Effector memory CD8-positive, alpha-beta T cell (primary cell): ENCODE results near the gene SDF4.
A peak's percentile ranks its signal among the peaks of the same experiment; 100 is the strongest.

Experiments used
- ATAC-seq: fragments of 150-1000 bp; cut with Tn5 transposase; replicated peaks from 2 replicates; pipeline ENCODE4 v1.10.0; 2021; ENCODE audit warnings: mild to moderate bottlenecking, moderate library complexity
- DNase-seq, 3 experiments: peaks; one replicate each; pipeline ENCODE4 v3.0.0; 2021
- H3K27ac Mint-ChIP-seq, 2 donors: one replicate each; pipeline ENCODE4 v1.8.0; 2022; ENCODE audit warnings: mild to moderate bottlenecking in 2 of 2, mixed read lengths in 2 of 2, moderate library complexity in 2 of 2
- H3K27me3 Mint-ChIP-seq, 2 donors: one replicate each; pipeline ENCODE4 v1.8.0; 2022; ENCODE audit warnings: mixed read lengths in 2 of 2
- H3K36me3 Mint-ChIP-seq: one replicate; pipeline ENCODE4 v1.8.0; 2022; ENCODE audit warnings: mild to moderate bottlenecking, moderate library complexity, mixed read lengths; ENCODE audit not compliant: insufficient read depth
- H3K4me1 Mint-ChIP-seq, 2 donors: one replicate each; pipeline ENCODE4 v1.8.0; 2022; ENCODE audit warnings: low read depth in 2 of 2, mixed read lengths in 2 of 2
- H3K4me3 Mint-ChIP-seq, 2 donors: one replicate each; pipeline ENCODE4 v1.8.0; 2022; ENCODE audit warnings: mild to moderate bottlenecking in 2 of 2, mixed read lengths in 2 of 2, moderate library complexity in 2 of 2
- H3K9me3 Mint-ChIP-seq, 2 donors: one replicate each; pipeline ENCODE4 v1.8.0; 2022; ENCODE audit warnings: mixed read lengths in 2 of 2

Gene SDF4

DNA sequence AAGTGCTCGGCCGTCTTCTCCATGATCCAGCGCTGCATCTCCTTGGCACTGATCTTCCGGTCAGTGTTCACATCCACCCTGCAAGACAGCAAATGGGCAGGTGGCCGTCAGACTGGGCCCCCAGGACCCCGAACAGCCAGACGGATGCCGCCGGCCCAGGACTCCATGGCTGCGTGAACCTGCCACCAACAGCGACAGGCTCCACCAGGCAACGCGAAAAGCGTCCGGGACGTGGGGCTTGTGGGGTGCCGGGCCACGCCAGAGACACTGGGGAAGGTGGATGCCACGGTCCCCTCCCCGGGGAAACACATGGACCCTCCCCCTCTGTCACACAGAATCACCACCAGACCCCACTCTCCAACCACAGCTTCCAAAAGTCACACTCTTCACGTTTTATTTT, 7.9 kb downstream of the SDF4 start:
- H3K27me3 Mint-ChIP-seq, result no peaks in the 10 kb centered on the region
- peak overlapping the region in 1 of 2 donors; percentile 86 for H3K27ac Mint-ChIP-seq
- H3K36me3 Mint-ChIP-seq, result peaks cover 51% of the 10 kb centered on the region
- DNase-seq (no peak), ATAC-seq (no peak)
- no peaks in the 10 kb centered on the region for H3K9me3 Mint-ChIP-seq
- no peak overlapping the region for H3K4me3 Mint-ChIP-seq
- H3K4me1 Mint-ChIP-seq, result peaks cover 20 to 23% of the 10 kb centered on the region in 2 donors

GRCh38 chr1:1223321-1223720, 8.5 kb downstream of the SDF4 start:
- peaks cover 20 to 23% of the 10 kb centered on the region in 2 donors for H3K4me1 Mint-ChIP-seq
- no peak overlapping the region for H3K27ac Mint-ChIP-seq
- H3K9me3 Mint-ChIP-seq, result no peaks in the 10 kb centered on the region
- ATAC-seq (no peak), DNase-seq (no peak)
- no peaks in the 10 kb centered on the region for H3K27me3 Mint-ChIP-seq
- H3K36me3 Mint-ChIP-seq, result peaks cover 47% of the 10 kb centered on the region
- peak overlapping the region in 1 of 2 donors; percentile 40 for H3K4me3 Mint-ChIP-seq

DNA sequence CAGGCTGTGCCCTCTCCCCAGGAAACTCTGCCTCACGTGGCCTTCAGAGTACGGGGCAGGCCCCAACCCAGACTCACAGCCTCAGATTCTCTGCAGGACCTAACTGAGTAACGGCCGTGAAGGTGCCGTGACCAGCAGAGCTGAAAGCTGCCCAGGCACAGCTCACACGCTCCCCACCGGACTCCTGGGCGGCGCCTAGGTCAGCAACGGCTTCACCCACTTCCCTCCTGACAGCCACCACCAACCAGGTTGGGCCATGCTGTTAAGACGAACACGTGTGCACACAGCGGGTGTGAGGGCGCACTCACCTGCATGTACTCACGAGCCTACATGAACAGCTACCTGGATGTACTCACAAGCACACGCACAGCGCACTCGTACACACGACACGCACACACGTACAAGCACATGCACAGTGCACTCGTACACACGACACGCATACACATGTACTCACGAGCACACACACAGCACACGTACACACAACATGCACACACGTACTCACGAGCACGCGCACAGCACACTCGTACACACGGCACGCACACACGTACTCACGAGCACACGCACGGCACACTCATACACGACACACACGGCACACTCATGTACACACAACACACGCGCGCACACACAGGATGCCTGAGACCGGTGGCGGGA, 9.1 kb downstream of the SDF4 start:
- H3K4me1 Mint-ChIP-seq, result peaks cover 20 to 23% of the 10 kb centered on the region in 2 donors
- no peaks in the 10 kb centered on the region for H3K9me3 Mint-ChIP-seq
- H3K36me3 Mint-ChIP-seq, result peaks cover 46% of the 10 kb centered on the region
- ATAC-seq (no peak), DNase-seq (no peak)
- no peak overlapping the region for H3K27ac Mint-ChIP-seq
- H3K4me3 Mint-ChIP-seq, result peak overlapping the region in 1 of 2 donors; percentile 40
- no peaks in the 10 kb centered on the region for H3K27me3 Mint-ChIP-seq

- Mint-ChIP-seq H3K4me1 (peaks cover 20 to 23% of the 10 kb centered on the region in 2 donors), H3K9me3 (no peaks in the 10 kb centered on the region), H3K36me3 (peaks cover 52% of the 10 kb centered on the region), H3K27me3 (no peaks in the 10 kb centered on the region), H3K27ac (no peak overlapping the region), H3K4me3 (peak overlapping the region in 1 of 2 donors; percentile 40)
- DNase-seq (no peak), ATAC-seq (no peak)
Measured at GRCh38 chr1:1221887-1222574, 9.8 kb downstream of the SDF4 start.

- peaks cover 22 to 24% of the 10 kb centered on the region in 2 donors for H3K4me1 Mint-ChIP-seq
Measured at GRCh38 chr1:1220197-1220596, 11.6 kb downstream of the SDF4 start.

DNA sequence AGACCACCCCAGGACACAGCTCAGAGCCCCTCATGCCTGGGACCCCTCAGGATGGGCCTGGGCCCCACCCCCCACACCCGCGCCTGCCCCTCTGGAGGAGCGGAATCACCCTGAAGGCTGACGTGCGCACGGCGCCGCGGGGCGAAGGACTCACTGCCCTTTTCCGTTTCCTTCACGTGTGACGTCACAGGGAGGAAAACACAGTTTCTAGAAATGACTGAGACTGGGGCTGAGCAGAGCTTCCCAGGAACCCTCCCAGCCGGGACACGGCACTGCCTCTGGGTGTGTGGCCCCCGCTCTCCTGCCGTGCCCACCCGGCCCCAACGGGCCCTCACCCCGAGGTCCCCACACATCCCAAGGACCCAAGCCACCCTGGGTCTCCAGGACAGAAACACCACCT, 12.5 kb downstream of the SDF4 start:
- H3K27ac Mint-ChIP-seq, result peak overlapping the region; percentile 52 to 87
- H3K36me3 Mint-ChIP-seq, result peaks cover 57% of the 10 kb centered on the region
- no peaks in the 10 kb centered on the region for H3K27me3 Mint-ChIP-seq
- no peak for DNase-seq
- no peaks in the 10 kb centered on the region for H3K9me3 Mint-ChIP-seq
- H3K4me3 Mint-ChIP-seq, result peak overlapping the region in 1 of 2 donors; percentile 14
- H3K4me1 Mint-ChIP-seq, result peaks cover 19 to 31% of the 10 kb centered on the region in 2 donors
- peak; percentile 20 for ATAC-seq

More at GRCh38 chr1:1220197-1220596, 11.6 kb downstream of the SDF4 start:
- Mint-ChIP-seq H3K36me3 (peaks cover 65% of the 10 kb centered on the region), H3K4me3 (no peak overlapping the region), H3K27ac (peak overlapping the region; percentile 35 to 87), H3K9me3 (no peaks in the 10 kb centered on the region), H3K27me3 (no peaks in the 10 kb centered on the region)
- no peak for DNase-seq
- no peak for ATAC-seq

DNA sequence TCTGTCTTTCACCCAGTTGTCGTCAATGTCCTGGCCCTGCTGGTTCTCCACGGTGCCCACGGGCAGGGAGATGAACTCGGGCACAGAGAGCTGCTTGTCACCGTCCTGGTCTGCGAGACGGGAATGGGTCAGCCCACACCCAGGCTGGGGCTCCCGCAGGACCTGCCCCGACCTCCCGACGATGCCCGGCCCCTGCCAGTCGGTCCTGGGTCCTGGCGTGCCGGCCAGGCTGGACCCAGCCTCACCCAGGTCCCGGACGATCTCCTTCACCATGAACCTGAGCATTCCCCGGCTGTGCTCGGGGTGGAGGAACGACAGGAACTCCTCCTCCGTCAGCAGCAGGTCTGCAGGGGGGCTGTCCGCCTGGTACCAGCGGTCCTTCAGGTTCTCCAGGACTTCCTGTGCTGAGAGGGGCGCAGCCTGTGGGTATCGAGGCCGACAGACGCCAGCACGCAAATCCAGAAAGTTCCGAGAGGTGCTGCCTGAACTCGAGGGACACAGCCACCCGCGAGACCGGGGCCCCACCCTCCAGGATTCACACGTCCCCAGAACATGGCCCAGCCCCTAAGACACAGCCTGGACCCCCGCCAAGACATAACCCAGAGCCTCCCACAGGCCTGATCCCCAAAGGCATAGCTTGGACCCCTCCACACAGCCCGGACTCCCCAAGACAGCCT, 13.1 kb downstream of the SDF4 start:
- H3K4me3 Mint-ChIP-seq, result peak overlapping the region in 1 of 2 donors; percentile 19
- no peaks in the 10 kb centered on the region for H3K27me3 Mint-ChIP-seq
- no peak for ATAC-seq
- peak overlapping the region; percentile 52 to 87 for H3K27ac Mint-ChIP-seq
- peaks cover 19 to 33% of the 10 kb centered on the region in 2 donors for H3K4me1 Mint-ChIP-seq
- H3K9me3 Mint-ChIP-seq, result no peaks in the 10 kb centered on the region
- DNase-seq, result no peak
- H3K36me3 Mint-ChIP-seq, result peaks cover 59% of the 10 kb centered on the region

GRCh38 chr1:1217621-1218523, 13.9 kb downstream of the SDF4 start:
- H3K4me1 Mint-ChIP-seq, result peaks cover 19 to 30% of the 10 kb centered on the region in 2 donors
- DNase-seq, result no peak
- no peaks in the 10 kb centered on the region for H3K27me3 Mint-ChIP-seq
- H3K4me3 Mint-ChIP-seq, result peak overlapping the region in 1 of 2 donors; percentile 19
- no peaks in the 10 kb centered on the region for H3K9me3 Mint-ChIP-seq
- peaks cover 60% of the 10 kb centered on the region for H3K36me3 Mint-ChIP-seq
- ATAC-seq, result no peak
- peak overlapping the region in 1 of 2 donors; percentile 87 for H3K27ac Mint-ChIP-seq

DNA sequence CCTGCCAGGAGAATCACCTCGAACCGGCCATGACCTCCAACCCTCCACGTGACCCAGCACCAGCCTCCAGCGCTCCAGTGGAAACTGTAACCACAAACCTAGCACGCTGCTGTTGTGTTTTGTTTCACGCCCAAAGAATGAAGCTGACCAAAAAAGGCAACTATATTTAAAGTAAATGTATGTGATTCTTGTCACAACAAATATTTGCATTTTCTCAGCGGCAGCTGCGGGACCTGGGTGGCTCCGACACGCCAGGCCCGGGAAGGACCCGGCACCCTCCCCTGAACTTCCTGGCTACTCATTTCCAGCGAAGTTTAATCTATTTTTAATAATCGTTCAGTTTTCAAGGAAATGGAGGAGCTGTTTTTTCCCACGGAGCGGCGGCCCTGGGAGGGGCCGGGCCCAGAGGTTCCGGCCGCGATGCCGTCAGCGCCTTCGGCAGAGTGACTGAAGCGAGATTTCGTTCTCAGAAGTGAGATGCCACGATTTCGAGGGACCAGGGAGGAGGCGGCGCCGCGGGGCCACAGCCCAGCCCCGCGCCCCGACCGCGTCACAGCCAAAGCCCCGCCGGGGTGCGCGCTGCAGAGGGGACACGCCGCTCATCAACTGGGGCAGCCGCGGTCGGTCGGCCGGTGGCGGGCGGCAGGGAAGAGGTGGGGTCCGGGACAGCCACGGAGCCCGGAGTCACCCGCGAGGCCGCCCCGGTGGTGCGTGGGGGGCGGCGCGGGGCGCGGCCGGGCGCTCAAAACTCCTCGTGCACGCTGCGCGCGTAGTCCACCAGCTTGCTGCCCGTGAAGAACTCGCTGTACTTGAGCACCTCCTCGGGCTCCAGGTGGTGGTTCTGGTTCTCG, 14.8 kb downstream of the SDF4 start:
- H3K4me3 Mint-ChIP-seq, result peak overlapping the region; percentile 2 to 65
- peaks cover 57% of the 10 kb centered on the region for H3K36me3 Mint-ChIP-seq
- H3K4me1 Mint-ChIP-seq, result peaks cover 22 to 27% of the 10 kb centered on the region in 2 donors
- ATAC-seq, result no peak
- no peaks in the 10 kb centered on the region for H3K27me3 Mint-ChIP-seq
- H3K9me3 Mint-ChIP-seq, result no peaks in the 10 kb centered on the region
- DNase-seq, result no peak
- peak overlapping the region; percentile 84 to 98 for H3K27ac Mint-ChIP-seq

GRCh38 chr1:1215881-1216605, 15.8 kb downstream of the SDF4 start:
- DNase-seq (no peak), ATAC-seq (no peak)
- no peaks in the 10 kb centered on the region for H3K9me3 Mint-ChIP-seq
- H3K27ac Mint-ChIP-seq, result peak overlapping the region; percentile 84 to 98
- peaks cover 22 to 25% of the 10 kb centered on the region in 2 donors for H3K4me1 Mint-ChIP-seq
- peak overlapping the region in 1 of 2 donors; percentile 65 for H3K4me3 Mint-ChIP-seq
- H3K27me3 Mint-ChIP-seq, result no peaks in the 10 kb centered on the region
- H3K36me3 Mint-ChIP-seq, result peaks cover 49% of the 10 kb centered on the region

DNA sequence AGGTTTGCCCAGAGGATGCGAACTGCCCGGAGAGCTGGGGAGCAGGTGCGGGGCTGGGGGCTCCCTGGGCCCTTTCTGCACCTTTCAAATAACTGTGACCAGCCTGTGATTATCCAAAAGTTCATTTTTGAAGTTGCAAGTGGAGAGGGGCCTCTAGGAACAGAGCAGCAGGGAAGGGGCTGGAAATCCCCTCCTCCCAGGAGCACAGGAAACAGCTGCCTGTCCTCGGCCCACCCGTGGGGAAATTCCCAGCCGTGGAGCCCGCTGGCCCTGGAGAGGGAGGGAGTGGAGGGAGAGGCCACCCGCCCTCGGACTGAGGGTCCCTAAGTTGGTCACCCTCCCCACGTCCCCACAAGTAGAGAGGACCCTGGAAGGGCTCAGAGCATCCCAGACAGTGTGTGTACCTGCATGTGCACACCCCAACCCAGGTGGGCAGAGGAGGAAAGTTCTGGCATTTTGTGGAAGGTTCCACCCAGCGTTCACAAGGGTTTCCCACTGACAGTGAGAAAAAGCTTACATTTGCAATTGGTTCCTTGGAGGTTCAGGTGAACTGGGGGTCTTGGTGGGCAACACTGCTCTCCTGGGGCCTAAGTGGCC, 16.6 kb downstream of the SDF4 start:
- no peak for DNase-seq
- Mint-ChIP-seq H3K27me3 (no peaks in the 10 kb centered on the region), H3K27ac (peak overlapping the region; percentile 28 to 98), H3K4me3 (peak overlapping the region in 1 of 2 donors; percentile 70), H3K4me1 (peaks cover 23 to 25% of the 10 kb centered on the region in 2 donors), H3K9me3 (no peaks in the 10 kb centered on the region), H3K36me3 (peaks cover 45% of the 10 kb centered on the region)
- ATAC-seq, result no peak
